Caco-2 (cell line): Measurements from ENCODE around the gene SLCO4C1. TPM values are rescaled to one million over a fixed set of nuclear protein-coding genes. Genes with fewer than 3 reads are reported as not detected.

ENCODE experiments used
- BruUV-seq: library from RNA; stranded (reverse); fragments of 400-500 nt; replicated peaks from 2 replicates; lab custom pipeline; 2021; lab: Mats Ljungman, UMichigan
- CTCF ChIA-PET: fragments of 300-600 bp; sonication (Branson Sonifier 250); formaldehyde crosslinking; loops from one replicate; lab custom pipeline; 2022; ENCODE audit warnings: antibody characterized with exemption; lab: Charles Lee
- POLR2A ChIA-PET: fragments of 300-600 bp; sonication (Branson Sonifier 250); formaldehyde crosslinking; loops from one replicate; lab custom pipeline; 2022; ENCODE audit warnings: antibody characterized with exemption; lab: Charles Lee
- DNase-seq, 2 experiments: peaks; one replicate each; pipeline versions ENCODE4 v3.0.0 to v3.0.0-alpha.2; 2020 to 2022
- H3K27me3 ChIP-seq: replicated peaks from 2 replicates; pipeline ENCODE4 v1.6.0; 2011; ENCODE audit warnings: low read length; ENCODE audit not compliant: control insufficient read depth, insufficient read depth
- H3K36me3 ChIP-seq: 2 replicates; pipeline ENCODE4 v1.5.1; 2011; ENCODE audit warnings: low read length; ENCODE audit not compliant: control insufficient read depth, insufficient read depth
- H3K4me1 ChIP-seq: fragments of 250-450 bp; sonication (Bioruptor Pico); 2 replicates; pipeline ENCODE4 v1.5.1; 2020; ENCODE audit warnings: mild to moderate bottlenecking
- H3K4me3 ChIP-seq: 2 replicates; pipeline ENCODE4 v1.5.1; 2011; ENCODE audit warnings: low read depth, mild to moderate bottlenecking, control low read depth, low read length
- H3K9me3 ChIP-seq: fragments of 250-450 bp; sonication (Bioruptor Pico); 2 replicates; pipeline ENCODE4 v1.5.1; 2020; ENCODE audit warnings: mild to moderate bottlenecking, moderate library complexity
- H3K27ac Mint-ChIP-seq: one replicate; pipeline ENCODE4 v1.8.0; 2022; ENCODE audit warnings: mixed read lengths; ENCODE audit not compliant: unreplicated experiment
- H3K27me3 Mint-ChIP-seq: one replicate; pipeline ENCODE4 v1.8.0; 2022; ENCODE audit warnings: mixed read lengths; ENCODE audit not compliant: insufficient read depth, unreplicated experiment
- H3K36me3 Mint-ChIP-seq: one replicate; pipeline ENCODE4 v1.8.0; 2022; ENCODE audit warnings: mild to moderate bottlenecking, mixed read lengths; ENCODE audit not compliant: insufficient read depth, unreplicated experiment
- H3K4me1 Mint-ChIP-seq: one replicate; pipeline ENCODE4 v1.8.0; 2022; ENCODE audit warnings: low read depth, mixed read lengths; ENCODE audit not compliant: unreplicated experiment
- H3K4me3 Mint-ChIP-seq: one replicate; pipeline ENCODE4 v1.8.0; 2022; ENCODE audit warnings: mild to moderate bottlenecking, moderate library complexity, mixed read lengths; ENCODE audit not compliant: unreplicated experiment
- H3K9me3 Mint-ChIP-seq: one replicate; pipeline ENCODE4 v1.8.0; 2022; ENCODE audit warnings: mixed read lengths; ENCODE audit not compliant: unreplicated experiment
- CTCF ChIP-seq, 2 experiments: fragments of 200-600 bp in 1 of 2; IDR thresholded peaks; 1 replicate in 1 of 2; 2 replicates in 1 of 2; pipeline versions ENCODE4 v1.5.1 to v1.8.0; 2011 to 2022; ENCODE audit warnings: antibody characterized with exemption in 1 of 2, control low read depth in 1 of 2, inconsistent platforms in 1 of 2, low read depth in 1 of 2, low read length in 1 of 2, mild to moderate bottlenecking in 1 of 2, moderate library complexity in 1 of 2; ENCODE audit not compliant: insufficient read depth in 1 of 2, severe bottlenecking in 1 of 2, unreplicated experiment in 1 of 2
- intact Hi-C: fragments of 100-400 bp; cut with micrococcal nuclease; formaldehyde crosslinking; loops from one replicate; pipeline ENCODE4 v1.10.0; 2022; ENCODE audit not compliant: unreplicated experiment
- total RNA-seq: library from RNA; stranded (reverse); gene quantifications from 2 replicates; pipeline ENCODE4 v1.2.3, GENCODE V29; 2022

The SLCO4C1 gene
- total RNA-seq, 1 experiment from 2014 or later, result 1.5 TPM

GRCh38 chr5:102216678-102217077, 79.4 kb downstream of the SLCO4C1 start:
- no TSS peak for BruUV-seq
- POLR2A ChIA-PET, result no interaction called here
- no peak for TF ChIP-seq CTCF (IDR thresholded peaks at IDR 0.05; ENCODE audit: insufficient read depth in 1 of 2, low read depth in 1 of 2, low read length in 1 of 2, severe bottlenecking in 1 of 2, unreplicated experiment in 1 of 2)
- DNase-seq, result no peak
- H3K27me3 Mint-ChIP-seq, result no peaks in the 10 kb centered on the region
- H3K9me3 ChIP-seq, result peaks cover 10% of the 10 kb centered on the region
- H3K27me3 ChIP-seq, result no peaks in the 10 kb centered on the region
- H3K4me3 Mint-ChIP-seq, result no peak overlapping the region
- CTCF ChIA-PET, result no interaction called here
- no peaks in the 10 kb centered on the region; the same call in 1 of the 2 replicates for H3K4me1 ChIP-seq
- H3K4me3 ChIP-seq, result no peak overlapping the region
- H3K36me3 Mint-ChIP-seq, result no peaks in the 10 kb centered on the region
- intact Hi-C loops, result no loop called here
- no peaks in the 10 kb centered on the region for H3K36me3 ChIP-seq
- peak overlapping the region; percentile 23 for H3K27ac Mint-ChIP-seq
- peaks cover 45% of the 10 kb centered on the region for H3K9me3 Mint-ChIP-seq
- peaks cover 16% of the 10 kb centered on the region for H3K4me1 Mint-ChIP-seq

GRCh38 chr5:102211165-102211564, 84.9 kb downstream of the SLCO4C1 start:
- no peaks in the 10 kb centered on the region for H3K27me3 Mint-ChIP-seq
- H3K4me3 Mint-ChIP-seq, result no peak overlapping the region
- Histone ChIP-seq H3K36me3 (no peaks in the 10 kb centered on the region), H3K4me3 (no peak overlapping the region), H3K27me3 (no peaks in the 10 kb centered on the region), H3K4me1 (no peaks in the 10 kb centered on the region), H3K9me3 (peaks cover 6% of the 10 kb centered on the region)
- TF ChIP-seq CTCF (IDR thresholded peaks at IDR 0.05; ENCODE audit: insufficient read depth in 1 of 2, low read depth in 1 of 2, low read length in 1 of 2, severe bottlenecking in 1 of 2, unreplicated experiment in 1 of 2), result no peak
- H3K27ac Mint-ChIP-seq, result no peak overlapping the region
- peaks cover 32% of the 10 kb centered on the region for H3K9me3 Mint-ChIP-seq
- ChIA-PET CTCF (no interaction called here), POLR2A (no interaction called here)
- BruUV-seq, result no TSS peak
- peaks cover 9% of the 10 kb centered on the region for H3K4me1 Mint-ChIP-seq
- intact Hi-C loops, result no loop called here
- DNase-seq, result no peak
- H3K36me3 Mint-ChIP-seq, result no peaks in the 10 kb centered on the region

GRCh38 chr5:102200861-102201260, 95.2 kb downstream of the SLCO4C1 start:
- peak overlapping the region; percentile 8 for H3K4me3 Mint-ChIP-seq
- H3K36me3 Mint-ChIP-seq, result no peaks in the 10 kb centered on the region
- BruUV-seq, result no TSS peak
- H3K27ac Mint-ChIP-seq, result peak overlapping the region; percentile 62
- peaks cover 10% of the 10 kb centered on the region for H3K9me3 Mint-ChIP-seq
- Histone ChIP-seq H3K4me3 (no peak overlapping the region), H3K27me3 (no peaks in the 10 kb centered on the region), H3K4me1 (peaks cover 14% of the 10 kb centered on the region), H3K36me3 (no peaks in the 10 kb centered on the region), H3K9me3 (peaks cover 10% of the 10 kb centered on the region; the same call in 1 of the 2 replicates)
- peak; percentile 14 to 33 for DNase-seq
- intact Hi-C loops, result no loop called here
- H3K4me1 Mint-ChIP-seq, result peaks cover 16% of the 10 kb centered on the region
- TF ChIP-seq CTCF (IDR thresholded peaks at IDR 0.05; ENCODE audit: insufficient read depth in 1 of 2, low read depth in 1 of 2, low read length in 1 of 2, severe bottlenecking in 1 of 2, unreplicated experiment in 1 of 2), result no peak
- ChIA-PET POLR2A (no interaction called here), CTCF (no interaction called here)
- H3K27me3 Mint-ChIP-seq, result no peaks in the 10 kb centered on the region
